HepG2 (cell line): Measurements from ENCODE around the gene OGFR. TPM values are rescaled to one million over a fixed set of nuclear protein-coding genes. Genes with fewer than 3 reads are reported as not detected.

Experiments used
- GPN1 ChIP-seq: sonication (generic); formaldehyde crosslinking; IDR thresholded peaks from 2 replicates; pipeline ENCODE4 v1.5.1; 2020; ENCODE audit warnings: missing genetic modification reagents, borderline replicate concordance
- HDAC1 ChIP-seq: sonication (generic); formaldehyde crosslinking; IDR thresholded peaks from 2 replicates; pipeline ENCODE4 v1.5.1; 2020; ENCODE audit warnings: mild to moderate bottlenecking, missing genetic modification reagents
- HIVEP1 ChIP-seq: sonication (generic); formaldehyde crosslinking; IDR thresholded peaks from 2 replicates; pipeline ENCODE4 v1.4.0; 2020; ENCODE audit warnings: mild to moderate bottlenecking, missing genetic modification reagents
- IKZF4 ChIP-seq: sonication (generic); formaldehyde crosslinking; IDR thresholded peaks from 2 replicates; pipeline ENCODE4 v1.5.1; 2020; ENCODE audit warnings: borderline replicate concordance, mild to moderate bottlenecking, low read depth, missing genetic modification reagents; ENCODE audit errors: not compliant biosample characterization
- JUN ChIP-seq: sonication (generic); formaldehyde crosslinking; IDR thresholded peaks from 2 replicates; pipeline ENCODE4 v1.4.0; 2020; ENCODE audit warnings: mild to moderate bottlenecking, missing genetic modification reagents
- MAF1 ChIP-seq: sonication (generic); formaldehyde crosslinking; IDR thresholded peaks from 2 replicates; pipeline ENCODE4 v1.5.0; 2020; ENCODE audit warnings: missing genetic modification reagents, borderline replicate concordance
- MYC ChIP-seq: sonication (generic); formaldehyde crosslinking; IDR thresholded peaks from 2 replicates; pipeline ENCODE4 v1.9.0; 2021; ENCODE audit warnings: missing genetic modification reagents, borderline replicate concordance
- NFE2L2 ChIP-seq: fragments of 150-350 bp; IDR thresholded peaks from 2 replicates; pipeline ENCODE4 v1.6.1; 2014; ENCODE audit warnings: low read length
- NR2C2 ChIP-seq: sonication (generic); formaldehyde crosslinking; IDR thresholded peaks from 2 replicates; pipeline ENCODE4 v1.4.0; 2020; ENCODE audit warnings: missing genetic modification reagents, mild to moderate bottlenecking, moderate library complexity, borderline replicate concordance
- PLRG1 ChIP-seq: fragments of 450-650 bp; conservative IDR thresholded peaks from 2 replicates; pipeline ENCODE4 v1.6.1; 2016
- RCOR2 ChIP-seq: IDR thresholded peaks from 2 replicates; pipeline ENCODE4 v1.6.1; 2016; ENCODE audit warnings: missing biosample characterization, missing genetic modification reagents
- SMYD3 ChIP-seq: sonication (generic); formaldehyde crosslinking; IDR thresholded peaks from 2 replicates; pipeline ENCODE4 v1.8.1; 2023; ENCODE audit warnings: mild to moderate bottlenecking, missing genetic modification reagents
- SRSF1 ChIP-seq: fragments of 200-400 bp; formaldehyde crosslinking; optimal IDR thresholded peaks from 2 replicates; pipeline ENCODE3; 2017; ENCODE audit warnings: mild to moderate bottlenecking, low read depth, low read length, moderate library complexity
- STAT5B ChIP-seq: sonication (generic); formaldehyde crosslinking; IDR thresholded peaks from 2 replicates; pipeline ENCODE4 v1.4.0; 2020; ENCODE audit warnings: missing genetic modification reagents
- ZNF263 ChIP-seq: sonication (generic); formaldehyde crosslinking; IDR thresholded peaks from 2 replicates; pipeline ENCODE4 v1.4.0; 2020; ENCODE audit warnings: missing genetic modification reagents
- ZNF335 ChIP-seq: sonication (generic); formaldehyde crosslinking; IDR thresholded peaks from 2 replicates; pipeline ENCODE4 v1.4.0; 2020; ENCODE audit warnings: missing genetic modification reagents
- ZNF383 ChIP-seq: sonication (generic); formaldehyde crosslinking; IDR thresholded peaks from 2 replicates; pipeline ENCODE4 v1.4.0; 2020; ENCODE audit warnings: missing genetic modification reagents, mild to moderate bottlenecking, borderline replicate concordance
- ZNF546 ChIP-seq: sonication (generic); formaldehyde crosslinking; conservative IDR thresholded peaks from 2 replicates; pipeline ENCODE4 v1.8.1; 2023; ENCODE audit warnings: mild to moderate bottlenecking, missing genetic modification reagents
- ZNF562 ChIP-seq: sonication (generic); formaldehyde crosslinking; IDR thresholded peaks from 2 replicates; pipeline ENCODE4 v1.8.0; 2022; ENCODE audit warnings: missing genetic modification reagents, borderline replicate concordance
- ZNF773 ChIP-seq: sonication (generic); formaldehyde crosslinking; IDR thresholded peaks from 2 replicates; pipeline ENCODE4 v1.4.0; 2020; ENCODE audit warnings: missing genetic modification reagents, borderline replicate concordance
- ZNF891 ChIP-seq: sonication (generic); formaldehyde crosslinking; IDR thresholded peaks from 2 replicates; pipeline ENCODE4 v1.5.0; 2020; ENCODE audit warnings: mild to moderate bottlenecking, missing genetic modification reagents
- polyA plus RNA-seq, 8 experiments: library from polyadenylated mRNA; depleted of rRNA in 3 of 8; stranded (reverse) in 7 of 8; unstranded in 1 of 8; fragments of >200 nt; fragmentation: Illumina TruSeq in 4 of 8; extraction: Trizol in 4 of 8; gene quantifications; 2 replicates each; pipeline versions ENCODE4 v1.2.1 to v1.2.3, GENCODE V29; 2011 to 2016; ENCODE audit warnings: low read depth in 4 of 8, missing spikeins in 1 of 8, mixed read lengths in 1 of 8; ENCODE audit not compliant: insufficient read depth in 1 of 8
- total RNA-seq, 5 experiments: library from RNA; depleted of rRNA; stranded (reverse); fragments of >200 nt; fragmentation: Illumina TruSeq; extraction: Trizol; gene quantifications; 2 replicates each; pipeline ENCODE4 v1.2.3, GENCODE V29; 2016; ENCODE audit warnings: low read depth in 1 of 5
- TF ChIP-seq, protein P1 (sequence below): sonication (generic); formaldehyde crosslinking; IDR thresholded peaks from 2 replicates; pipeline ENCODE4 v1.5.0; 2020; ENCODE audit warnings: mild to moderate bottlenecking, missing genetic modification reagents
- TF ChIP-seq, protein P2 (sequence below): sonication (generic); formaldehyde crosslinking; IDR thresholded peaks from 2 replicates; pipeline ENCODE4 v1.4.0; 2020; ENCODE audit warnings: missing genetic modification reagents
- TF ChIP-seq, protein P3 (sequence below): fragments of 450-650 bp; IDR thresholded peaks from 2 replicates; pipeline ENCODE4 v1.6.1; 2017
- TF ChIP-seq, protein P4 (sequence below): sonication (generic); IDR thresholded peaks from 2 replicates; pipeline ENCODE4 v1.6.1; 2016; ENCODE audit warnings: low read depth, borderline replicate concordance

Gene OGFR
- total and polyA plus RNA-seq, 2 of the 13 experiments (the other 11 are each of a cell fraction or from before 2014, with no cell fraction given) = 47.7 to 81.8 TPM

DNA sequence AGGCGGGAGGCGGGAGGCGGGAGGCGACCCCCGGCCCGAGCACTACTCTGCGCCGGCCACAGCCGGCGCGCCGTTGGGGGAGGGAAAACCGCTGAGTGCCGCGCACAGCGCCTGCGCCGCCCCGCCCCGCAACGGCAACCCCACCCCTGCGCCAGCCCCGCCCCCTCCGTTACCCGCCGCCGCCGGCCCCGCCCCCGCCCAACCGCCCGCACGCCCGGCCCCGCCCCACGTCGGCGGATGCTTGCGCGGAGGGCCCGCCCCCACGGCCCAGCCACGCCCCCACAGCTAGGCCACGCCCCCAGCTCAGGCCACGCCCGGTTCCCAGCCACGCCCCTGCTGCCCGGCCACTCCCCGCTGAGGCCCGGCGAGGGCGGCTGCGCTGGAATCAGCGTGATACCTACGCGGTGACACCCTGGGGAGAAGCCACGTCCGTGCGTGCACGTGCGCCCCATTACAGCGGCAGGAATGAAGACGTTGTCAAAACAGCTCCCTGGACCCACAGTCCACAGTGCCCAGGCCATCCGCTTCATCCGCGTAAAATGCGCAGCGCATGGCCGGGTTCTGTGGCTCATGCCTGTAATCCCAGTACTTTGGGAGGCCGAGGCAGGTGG lies 57.2 kb downstream of the OGFR start, which contains the start of gene TCFL5 (continued):
- peak; percentile 47; the same call in 1 of the 2 replicates for TF ChIP-seq NR2C2 (CRISPR knock-in tag)
- TF ChIP-seq, protein P1, sequence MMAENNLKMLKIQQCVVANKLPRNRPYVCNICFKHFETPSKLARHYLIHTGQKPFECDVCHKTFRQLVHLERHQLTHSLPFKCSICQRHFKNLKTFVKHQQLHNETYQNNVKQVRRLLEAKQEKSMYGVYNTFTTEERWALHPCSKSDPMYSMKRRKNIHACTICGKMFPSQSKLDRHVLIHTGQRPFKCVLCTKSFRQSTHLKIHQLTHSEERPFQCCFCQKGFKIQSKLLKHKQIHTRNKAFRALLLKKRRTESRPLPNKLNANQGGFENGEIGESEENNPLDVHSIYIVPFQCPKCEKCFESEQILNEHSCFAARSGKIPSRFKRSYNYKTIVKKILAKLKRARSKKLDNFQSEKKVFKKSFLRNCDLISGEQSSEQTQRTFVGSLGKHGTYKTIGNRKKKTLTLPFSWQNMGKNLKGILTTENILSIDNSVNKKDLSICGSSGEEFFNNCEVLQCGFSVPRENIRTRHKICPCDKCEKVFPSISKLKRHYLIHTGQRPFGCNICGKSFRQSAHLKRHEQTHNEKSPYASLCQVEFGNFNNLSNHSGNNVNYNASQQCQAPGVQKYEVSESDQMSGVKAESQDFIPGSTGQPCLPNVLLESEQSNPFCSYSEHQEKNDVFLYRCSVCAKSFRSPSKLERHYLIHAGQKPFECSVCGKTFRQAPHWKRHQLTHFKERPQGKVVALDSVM (CRISPR knock-in tag) = peak; percentile 76
- TF ChIP-seq STAT5B = peak; percentile 88; the same call in 1 of the 2 replicates
- TF ChIP-seq HDAC1 (CRISPR knock-in tag) = peak; percentile 91
- no peak for TF ChIP-seq PLRG1
- TF ChIP-seq SMYD3 (CRISPR knock-in tag) = peak; percentile 80; the same call in 1 of the 2 replicates
- TF ChIP-seq, protein P2, sequence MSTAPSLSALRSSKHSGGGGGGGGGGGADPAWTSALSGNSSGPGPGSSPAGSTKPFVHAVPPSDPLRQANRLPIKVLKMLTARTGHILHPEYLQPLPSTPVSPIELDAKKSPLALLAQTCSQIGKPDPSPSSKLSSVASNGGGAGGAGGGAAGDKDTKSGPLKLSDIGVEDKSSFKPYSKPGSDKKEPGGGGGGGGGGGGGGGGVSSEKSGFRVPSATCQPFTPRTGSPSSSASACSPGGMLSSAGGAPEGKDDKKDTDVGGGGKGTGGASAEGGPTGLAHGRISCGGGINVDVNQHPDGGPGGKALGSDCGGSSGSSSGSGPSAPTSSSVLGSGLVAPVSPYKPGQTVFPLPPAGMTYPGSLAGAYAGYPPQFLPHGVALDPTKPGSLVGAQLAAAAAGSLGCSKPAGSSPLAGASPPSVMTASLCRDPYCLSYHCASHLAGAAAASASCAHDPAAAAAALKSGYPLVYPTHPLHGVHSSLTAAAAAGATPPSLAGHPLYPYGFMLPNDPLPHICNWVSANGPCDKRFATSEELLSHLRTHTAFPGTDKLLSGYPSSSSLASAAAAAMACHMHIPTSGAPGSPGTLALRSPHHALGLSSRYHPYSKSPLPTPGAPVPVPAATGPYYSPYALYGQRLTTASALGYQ (CRISPR knock-in tag) = peak; percentile 66
- TF ChIP-seq ZNF773 (CRISPR knock-in tag) = peak; percentile 92; the same call in 1 of the 2 replicates
- no peak for TF ChIP-seq SRSF1
- TF ChIP-seq RCOR2 (CRISPR knock-in tag) = peak; percentile 60; the same call in 1 of the 2 replicates
- TF ChIP-seq ZNF562 (CRISPR knock-in tag) = no peak; the same call in 1 of the 2 replicates
- 0 out of 2 replicates have a peak, but pooled peaks have one; percentile 54 for TF ChIP-seq ZNF335 (CRISPR knock-in tag)
- TF ChIP-seq ZNF891 (CRISPR knock-in tag) = peak; percentile 98
- TF ChIP-seq MAF1 = 0 out of 2 replicates have a peak, but pooled peaks have one; percentile 29
- TF ChIP-seq GPN1 (CRISPR knock-in tag) = peak; percentile 85; the same call in 1 of the 2 replicates
- TF ChIP-seq JUN (CRISPR knock-in tag) = 0 out of 2 replicates have a peak, but pooled peaks have one; percentile 49
- TF ChIP-seq ZNF383 (CRISPR knock-in tag) = no peak
- peak; percentile 90 for TF ChIP-seq ZNF546 (CRISPR knock-in tag)
- TF ChIP-seq, protein P3, sequence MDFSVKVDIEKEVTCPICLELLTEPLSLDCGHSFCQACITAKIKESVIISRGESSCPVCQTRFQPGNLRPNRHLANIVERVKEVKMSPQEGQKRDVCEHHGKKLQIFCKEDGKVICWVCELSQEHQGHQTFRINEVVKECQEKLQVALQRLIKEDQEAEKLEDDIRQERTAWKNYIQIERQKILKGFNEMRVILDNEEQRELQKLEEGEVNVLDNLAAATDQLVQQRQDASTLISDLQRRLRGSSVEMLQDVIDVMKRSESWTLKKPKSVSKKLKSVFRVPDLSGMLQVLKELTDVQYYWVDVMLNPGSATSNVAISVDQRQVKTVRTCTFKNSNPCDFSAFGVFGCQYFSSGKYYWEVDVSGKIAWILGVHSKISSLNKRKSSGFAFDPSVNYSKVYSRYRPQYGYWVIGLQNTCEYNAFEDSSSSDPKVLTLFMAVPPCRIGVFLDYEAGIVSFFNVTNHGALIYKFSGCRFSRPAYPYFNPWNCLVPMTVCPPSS = no peak
- peak; percentile 96 for TF ChIP-seq IKZF4 (CRISPR knock-in tag)
- no peak for TF ChIP-seq NFE2L2
- peak; percentile 93 for TF ChIP-seq HIVEP1
- TF ChIP-seq, protein P4, sequence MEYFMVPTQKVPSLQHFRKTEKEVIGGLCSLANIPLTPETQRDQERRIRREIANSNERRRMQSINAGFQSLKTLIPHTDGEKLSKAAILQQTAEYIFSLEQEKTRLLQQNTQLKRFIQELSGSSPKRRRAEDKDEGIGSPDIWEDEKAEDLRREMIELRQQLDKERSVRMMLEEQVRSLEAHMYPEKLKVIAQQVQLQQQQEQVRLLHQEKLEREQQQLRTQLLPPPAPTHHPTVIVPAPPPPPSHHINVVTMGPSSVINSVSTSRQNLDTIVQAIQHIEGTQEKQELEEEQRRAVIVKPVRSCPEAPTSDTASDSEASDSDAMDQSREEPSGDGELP = 0 out of 2 replicates have a peak, but pooled peaks have one; percentile 8
- peak; percentile 96 for TF ChIP-seq MYC (CRISPR knock-in tag)
- TF ChIP-seq ZNF263 (CRISPR knock-in tag) = peak; percentile 61; the same call in 1 of the 2 replicates
